Hematopoietic multipotent progenitor cell treated with erythropoietin and hydrocortisone succinate and interleukin-3 and kit ligand, for 6 days (in vitro differentiated cells): ENCODE results near the gene AUH.
"Not testable (repeated sequence)": the region's sequence is repeated elsewhere in the genome, so short reads cannot be mapped to it uniquely, and the experiment has no call there.

Source experiments
- DNase-seq: peaks from one replicate; pipeline ENCODE4 v3.0.0-alpha.2; 2015

The AUH gene

DNA sequence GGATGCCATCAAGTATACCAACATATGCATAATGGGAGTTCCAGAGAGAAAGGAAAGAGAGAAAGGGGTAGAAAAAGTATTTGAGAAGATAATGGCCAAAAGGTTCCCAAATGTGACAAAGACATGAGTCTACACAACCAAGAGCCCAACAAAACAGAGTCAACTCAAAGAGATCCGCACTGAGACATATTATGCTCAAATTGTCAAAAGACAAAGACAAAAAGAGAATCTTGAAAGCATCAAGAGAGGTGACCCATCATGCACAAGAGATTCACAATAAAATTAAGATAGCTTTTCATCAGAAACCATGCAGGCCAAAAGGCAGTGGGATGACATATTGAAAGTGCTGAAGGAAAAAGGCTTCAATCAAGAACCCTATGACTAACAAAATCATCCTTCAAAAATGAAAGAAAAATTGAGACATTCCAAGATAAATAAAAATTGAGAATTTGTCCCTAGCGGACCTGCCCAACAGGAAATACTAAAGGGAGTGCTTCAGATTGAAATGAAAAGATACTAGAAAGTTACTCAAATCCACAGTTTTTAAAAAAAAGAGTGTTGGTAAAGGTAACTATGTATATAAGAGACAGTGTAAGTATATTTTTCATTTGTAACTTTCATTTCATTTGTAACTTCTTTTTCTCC, 160.9 kb downstream of the AUH start:
- DNase-seq: no peak

DNA sequence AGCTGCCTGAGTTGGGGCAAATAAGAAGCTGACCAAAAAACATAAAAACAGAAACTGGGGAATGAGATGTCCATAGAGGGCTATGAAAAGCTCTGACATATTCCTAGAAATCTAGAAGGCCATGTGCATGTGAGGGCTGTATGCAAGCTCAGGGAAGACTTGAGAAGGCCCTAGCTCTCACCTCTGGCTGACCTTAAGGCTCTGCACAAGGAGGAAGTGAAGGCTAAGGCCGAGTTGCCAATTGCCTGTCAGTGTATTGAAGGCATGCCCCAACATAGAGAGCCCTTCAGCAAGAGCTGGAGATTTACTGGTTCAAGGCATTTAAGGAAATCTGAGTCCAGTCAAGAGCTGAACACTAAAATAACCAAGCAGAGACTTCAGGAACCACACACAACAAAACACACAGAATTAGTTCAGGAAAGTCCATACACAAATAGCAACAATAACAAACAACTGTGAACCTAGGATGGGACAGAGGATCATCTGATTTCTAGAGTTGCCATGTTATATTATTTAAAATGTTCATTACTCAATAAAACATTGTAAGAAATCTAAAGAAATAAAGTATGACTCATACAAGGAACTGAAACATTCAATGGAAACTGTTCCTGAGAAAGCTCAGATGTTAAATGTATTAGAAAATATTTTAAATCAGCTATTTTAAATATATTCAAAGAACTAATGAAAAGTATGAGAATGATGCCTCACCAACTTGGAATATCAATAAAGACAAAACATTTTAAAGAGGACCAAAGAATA, 161.8 kb downstream of the AUH start:
- no peak for DNase-seq

- not testable (repeated sequence) for DNase-seq
Observed at GRCh38 chr9:91198881-91199280, 162.8 kb downstream of the AUH start.

DNA sequence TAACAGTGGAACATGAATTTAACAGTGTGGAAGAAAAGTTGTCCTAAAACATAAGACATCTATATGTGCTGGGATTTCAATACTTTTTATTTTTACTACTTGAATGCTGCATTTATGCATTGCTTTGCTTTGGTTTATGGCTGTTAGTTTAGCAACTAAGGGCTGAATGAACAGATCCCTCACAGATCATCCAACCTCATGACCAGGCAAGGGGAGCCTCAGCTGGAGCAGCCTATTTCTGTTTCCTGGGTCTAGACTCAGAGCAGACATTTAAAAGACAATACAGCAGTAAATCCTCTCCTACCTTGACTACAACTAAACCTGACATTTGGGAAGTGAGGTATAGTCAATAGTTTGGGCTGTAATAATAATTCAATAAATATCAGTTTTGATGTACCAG, 163.3 kb downstream of the AUH start:
- no peak for DNase-seq

- DNase-seq: peak; percentile 67
Observed at GRCh38 chr9:91197232-91198181, 164.2 kb downstream of the AUH start.

DNA sequence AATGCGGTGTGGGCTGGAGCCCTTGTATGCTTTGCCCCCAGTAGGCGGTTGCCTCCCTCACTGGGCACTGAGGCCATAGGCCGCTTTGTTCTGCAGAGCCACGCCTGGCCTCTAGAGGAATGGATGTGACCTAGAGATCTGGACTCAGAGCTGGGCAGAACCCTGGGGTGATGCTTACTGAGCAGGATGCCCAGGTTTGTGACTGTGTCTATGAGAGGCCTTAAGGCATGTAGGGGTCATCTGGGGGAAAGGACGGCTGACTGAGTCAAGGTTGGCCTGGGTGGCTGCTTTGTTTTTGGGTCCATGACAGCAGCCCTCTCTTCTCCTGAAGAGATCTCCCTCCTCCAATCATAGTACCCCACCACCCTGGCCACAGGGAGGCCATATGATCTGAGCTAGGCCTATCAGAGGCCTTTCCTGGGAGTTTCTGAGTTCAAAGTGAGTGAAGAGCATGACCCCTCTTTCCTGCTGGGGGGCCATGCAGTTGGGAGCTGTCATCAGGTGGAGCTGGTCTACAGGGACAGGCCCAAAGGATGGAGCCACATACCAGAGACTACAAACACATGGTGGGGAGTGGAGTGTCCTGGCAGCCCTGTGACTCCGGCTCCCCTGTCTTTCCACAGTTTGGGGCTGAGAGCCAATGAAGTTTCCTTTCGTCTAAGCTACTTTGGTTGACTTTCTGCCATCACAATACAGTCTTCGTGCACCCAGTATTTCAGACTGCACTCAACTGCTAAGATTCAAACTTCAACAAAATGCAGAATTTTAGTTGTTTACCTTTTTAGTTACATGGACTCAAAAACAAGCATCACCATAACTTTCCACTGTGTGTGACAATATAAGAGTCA, 165.4 kb downstream of the AUH start:
- DNase-seq: no peak

GRCh38 chr9:91195372-91196012, 166.2 kb downstream of the AUH start:
- no peak for DNase-seq

DNA sequence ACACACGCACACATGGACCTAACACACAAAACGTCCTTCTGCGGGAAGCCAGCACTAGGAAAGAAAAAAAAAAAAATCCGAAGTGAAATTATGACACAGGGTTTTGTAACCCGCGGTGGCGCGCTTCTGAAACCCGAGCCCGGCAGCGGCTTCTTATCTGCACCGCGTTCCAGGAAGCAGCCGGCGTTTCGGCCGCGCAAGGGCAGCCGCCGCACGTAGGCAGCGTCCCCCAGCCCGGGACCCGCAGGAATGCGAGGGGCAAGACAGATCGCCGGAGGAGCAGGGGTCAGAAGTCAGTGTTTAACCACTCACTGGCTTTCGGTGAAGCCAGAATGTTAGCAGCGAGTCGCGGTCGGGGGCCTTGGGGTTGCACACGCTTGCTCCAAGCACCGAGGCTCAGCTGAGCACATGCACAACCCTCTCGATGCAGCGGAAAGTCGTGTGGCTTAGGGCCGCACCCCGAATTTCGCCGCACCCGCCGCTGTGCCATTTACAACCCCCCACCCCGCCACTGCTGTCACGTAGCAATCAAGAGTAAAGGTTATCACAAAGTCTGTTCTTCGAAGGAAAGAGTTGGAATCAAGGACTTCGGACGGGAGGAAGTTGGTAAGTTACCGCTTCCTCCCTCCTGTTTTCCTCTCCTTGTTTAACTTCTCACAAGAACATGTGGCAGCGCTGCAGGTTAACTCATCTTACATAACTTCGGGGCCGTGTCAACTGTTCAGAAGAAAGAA, 167.9 kb downstream of the AUH start:
- DNase-seq: peak; percentile 91

- peak; percentile 81 for DNase-seq
Observed at GRCh38 chr9:91193087-91193657, 168.5 kb downstream of the AUH start.

DNA sequence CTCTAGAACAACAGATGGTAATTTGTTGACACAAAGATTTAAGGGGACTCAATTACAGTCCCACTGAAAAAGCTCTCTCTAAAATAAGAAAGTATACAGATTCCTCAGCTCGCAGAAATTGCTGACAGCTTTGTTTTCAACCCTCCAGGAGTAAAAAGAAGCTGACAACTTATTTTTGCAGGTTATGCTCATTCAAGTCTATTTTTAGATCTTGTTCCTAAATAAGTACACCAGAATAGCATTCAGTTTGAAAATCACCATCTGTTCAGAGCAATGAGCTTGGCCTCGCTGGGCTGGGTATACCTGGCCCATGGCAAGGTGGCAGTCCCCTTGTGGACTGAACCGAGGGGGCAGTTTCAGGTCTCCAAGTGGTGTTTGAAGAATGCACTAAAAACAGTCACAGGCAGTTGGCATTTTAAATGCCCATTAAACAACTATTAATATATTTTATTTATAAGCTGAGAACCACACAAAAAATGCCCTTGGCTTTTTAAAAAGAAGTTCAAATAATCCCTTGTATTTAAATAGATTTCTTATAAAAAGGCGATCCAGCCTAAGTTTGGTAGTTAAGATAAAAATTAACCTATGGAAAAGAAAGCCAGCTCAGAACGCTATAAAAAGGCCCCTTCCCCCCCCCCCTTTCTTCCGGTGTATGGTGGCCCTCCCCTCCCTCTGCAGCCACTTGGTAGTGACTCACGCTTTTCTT, 169.2 kb downstream of the AUH start:
- DNase-seq: peak; percentile 21

- DNase-seq: no peak
Observed at GRCh38 chr9:91191411-91192380, 170.0 kb downstream of the AUH start.

DNA sequence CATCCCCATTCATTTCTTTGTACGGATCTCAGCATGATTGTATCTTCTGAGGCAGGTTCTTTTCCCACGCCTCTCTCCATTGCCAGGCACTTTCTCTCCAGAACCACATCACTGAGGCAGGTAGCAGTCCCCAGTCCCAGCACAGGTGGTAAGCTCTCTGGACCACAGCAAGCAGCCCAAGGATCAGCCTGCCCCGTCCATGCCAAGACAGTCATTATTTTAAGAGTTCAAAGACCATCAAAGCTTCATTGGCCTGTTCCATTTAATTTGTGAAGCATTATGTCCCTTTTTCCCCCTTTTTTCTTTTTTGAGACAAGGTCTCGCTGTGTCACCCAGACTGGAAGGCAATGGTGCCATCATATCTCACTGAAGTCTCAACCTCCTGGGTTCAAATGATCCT, 171.7 kb downstream of the AUH start:
- DNase-seq: no peak

- no peak for DNase-seq
Observed at GRCh38 chr9:91188719-91189590, 172.8 kb downstream of the AUH start.

DNA sequence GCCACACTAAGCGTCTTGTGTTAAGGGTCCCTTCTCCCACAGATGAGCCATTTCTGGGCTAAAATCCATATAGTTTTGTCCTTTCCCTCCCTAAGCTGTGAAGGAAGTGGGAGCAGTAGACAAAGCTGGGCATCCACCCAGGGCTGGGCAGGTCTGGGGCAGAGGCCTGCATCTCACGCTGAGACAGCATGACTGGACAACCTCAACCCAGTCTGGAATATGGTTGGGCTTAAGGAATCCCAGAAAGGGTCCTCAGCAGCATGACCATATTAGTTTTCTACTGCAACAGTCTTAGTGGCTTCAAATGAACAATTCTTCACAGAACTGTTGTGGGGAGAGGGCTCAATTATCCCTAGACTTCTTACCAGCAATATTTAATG, 173.8 kb downstream of the AUH start:
- no peak for DNase-seq

- DNase-seq: no peak
Observed at GRCh38 chr9:91187311-91187964, 174.3 kb downstream of the AUH start.

DNA sequence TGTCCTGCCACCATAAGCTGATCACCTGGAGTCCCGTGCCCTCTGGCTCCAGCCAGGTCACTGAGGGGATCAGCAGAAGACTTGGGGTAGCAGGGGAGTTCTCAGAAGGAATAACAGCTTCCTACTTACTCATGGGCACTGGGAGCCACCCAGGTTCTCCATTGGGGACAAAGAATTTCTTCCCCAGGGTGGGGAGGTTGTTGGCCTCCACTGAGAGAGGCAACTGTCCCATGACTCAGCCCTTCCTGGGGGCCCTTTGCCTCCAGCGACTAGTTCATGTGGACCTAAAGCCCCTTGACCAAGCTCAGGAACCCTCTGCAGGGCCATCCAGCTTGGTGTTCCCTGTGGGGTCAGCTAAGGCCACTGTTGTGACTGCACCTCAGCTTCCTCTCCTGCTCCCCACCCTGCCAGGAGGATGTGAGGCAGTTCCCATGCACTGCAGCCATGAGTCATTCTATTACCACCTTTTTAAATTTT, 175.0 kb downstream of the AUH start:
- DNase-seq: peak; percentile 10

DNA sequence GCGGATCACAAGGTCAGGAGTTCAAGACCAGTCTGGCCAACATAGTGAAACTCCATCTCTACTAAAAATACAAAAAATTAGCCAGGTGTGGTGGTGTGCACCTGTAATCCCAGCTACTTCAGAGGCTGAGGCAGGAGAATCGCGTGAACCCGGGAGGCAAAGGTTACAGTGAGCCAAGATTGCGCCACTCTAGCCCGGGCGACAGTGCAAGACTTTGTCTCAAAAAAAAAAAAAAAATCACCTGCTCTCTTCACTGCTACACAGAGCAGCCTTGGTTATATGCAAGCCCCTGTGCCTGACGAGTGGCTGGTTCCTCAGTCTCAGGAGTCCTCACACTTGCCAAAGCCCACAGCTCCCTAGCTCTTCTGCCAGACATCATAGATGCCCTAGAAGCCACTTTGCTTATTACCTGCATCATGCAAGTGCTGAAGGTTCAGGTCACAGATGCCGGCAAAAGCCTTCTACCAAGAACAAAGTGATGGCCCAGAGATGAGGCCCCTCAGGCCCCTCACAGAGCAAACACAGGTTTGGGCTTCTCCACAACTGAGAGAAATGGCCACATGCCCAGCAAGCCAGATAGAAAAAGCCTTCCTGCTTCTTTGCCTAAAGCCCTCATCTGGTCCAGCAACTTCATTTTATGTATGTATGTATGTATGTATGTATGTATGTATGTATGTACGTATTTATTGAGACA, 176.4 kb downstream of the AUH start:
- no peak for DNase-seq
